ENCODE data around the gene DDRGK1. TPM values are rescaled to one million over a fixed set of nuclear protein-coding genes. Genes with fewer than 3 reads are reported as not detected.
"Not testable (repeated sequence)": the region's sequence is repeated elsewhere in the genome, so short reads cannot be mapped to it uniquely, and the experiment has no call there.

DDRGK1 gene
- total RNA-seq, 1 donor from 2014 or later = 29.1 TPM

DNA sequence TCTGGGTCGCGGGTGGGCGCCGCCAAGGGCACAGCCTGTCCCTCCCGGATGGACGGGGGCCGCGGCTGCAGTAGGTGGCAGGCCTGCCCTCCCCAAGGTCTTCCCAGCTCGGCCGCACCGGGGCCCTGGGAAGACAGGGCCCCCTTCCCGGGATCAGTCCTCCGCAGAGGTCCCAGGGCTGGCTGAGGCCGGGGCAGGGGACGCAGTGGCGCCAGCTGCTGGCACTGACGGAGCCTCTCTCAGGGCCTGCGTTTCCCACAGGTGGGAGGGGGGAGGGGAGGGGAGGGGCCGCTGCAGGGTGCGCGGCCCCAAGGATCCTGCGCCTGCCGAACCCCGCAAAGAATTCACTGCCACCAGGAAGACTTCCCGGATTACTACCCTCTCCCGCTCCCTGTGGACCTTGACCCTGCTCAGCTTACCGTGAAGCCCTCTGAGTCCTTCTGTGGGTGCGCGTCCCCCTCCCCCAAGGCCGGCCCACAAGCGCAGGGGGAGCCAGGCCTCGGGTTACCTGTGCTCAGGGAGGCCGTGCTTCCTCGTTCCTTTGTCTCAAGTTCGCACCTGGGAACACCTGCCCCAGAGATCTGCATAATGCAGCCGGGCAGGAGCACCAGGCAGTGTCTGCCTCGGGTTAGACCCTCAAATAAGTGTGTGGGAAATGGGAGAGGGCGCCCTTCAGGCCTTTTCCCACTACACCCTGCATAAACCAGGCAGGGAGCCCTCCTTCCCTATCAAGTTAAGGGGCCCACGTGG is 36.2 kb downstream of the DDRGK1 start:
- intact Hi-C loops (cut with DNase I) = no loop called here
- DNase-seq (ENCODE audit: low spot score) = no peak

DNA sequence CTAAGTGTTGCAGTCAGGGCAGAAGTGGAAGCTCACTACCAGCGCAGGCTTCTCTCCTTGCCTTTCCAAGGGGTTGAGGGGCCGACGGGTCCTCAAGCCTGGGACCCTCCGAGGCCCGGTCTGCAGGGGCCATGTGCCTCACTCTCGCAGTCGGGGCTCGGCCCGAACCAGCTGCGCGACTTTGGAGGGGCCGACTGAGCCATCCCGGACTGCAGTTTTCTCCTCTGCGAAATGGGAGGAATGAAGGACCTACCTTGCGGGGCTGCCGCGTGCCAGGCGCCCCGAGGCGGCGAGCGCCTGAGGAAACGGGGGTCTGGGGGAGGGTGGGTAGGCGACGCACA is 36.8 kb downstream of the DDRGK1 start:
- intact Hi-C loops (cut with DNase I) = no loop called here
- DNase-seq (ENCODE audit: low spot score) = no peak

DNA sequence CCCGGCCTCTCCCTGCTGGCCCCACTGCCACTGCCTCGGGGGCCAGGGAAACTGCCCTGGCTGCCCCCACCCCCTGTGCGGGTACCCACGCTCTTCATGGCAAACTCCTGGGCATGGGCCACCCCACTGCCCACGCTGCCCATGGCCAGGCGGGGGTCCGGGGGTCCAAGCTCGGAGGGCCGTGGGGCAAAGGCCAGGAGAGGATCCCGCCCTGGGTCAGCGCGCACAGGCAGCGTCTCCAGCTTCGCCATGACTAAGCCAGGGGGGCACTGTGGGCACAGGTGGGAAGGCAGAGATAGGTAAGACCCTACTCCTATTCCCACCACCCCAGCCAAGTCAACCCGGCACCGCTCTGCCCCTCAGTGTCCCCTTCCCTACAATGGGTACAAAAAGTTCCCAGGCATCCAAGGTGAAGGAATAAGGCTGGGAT is 37.6 kb downstream of the DDRGK1 start:
- DNase-seq (ENCODE audit: low spot score) = no peak
- intact Hi-C loops (cut with DNase I) = no loop called here

DNA sequence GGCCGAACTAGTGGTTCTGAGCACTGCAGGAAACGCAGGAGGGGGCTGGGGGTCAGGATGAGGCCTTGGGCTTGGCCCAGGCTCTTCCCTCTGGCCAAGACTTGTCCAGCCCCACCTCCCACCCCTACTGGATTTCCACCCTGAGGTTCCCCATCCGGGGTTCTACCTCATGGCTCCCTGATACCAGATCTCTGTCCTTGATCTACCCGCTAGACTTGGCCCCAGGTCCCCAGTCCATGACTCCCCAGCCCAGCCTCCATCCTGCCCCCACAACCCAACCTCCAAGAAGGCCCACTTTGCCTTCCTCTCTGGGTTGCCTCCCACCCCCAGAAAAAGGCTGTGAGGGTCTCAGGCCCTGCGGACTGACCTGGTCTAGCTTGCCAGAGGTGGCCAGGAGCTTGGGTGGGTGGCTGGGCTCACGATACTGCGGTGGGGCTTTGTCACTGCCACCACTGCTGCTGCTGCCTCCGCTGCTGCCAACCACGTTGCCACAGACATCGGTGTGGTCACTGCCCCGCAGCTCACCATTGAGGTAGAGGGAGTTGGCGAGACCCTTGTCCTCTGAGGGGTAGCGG is 38.1 kb downstream of the DDRGK1 start:
- no peak for DNase-seq (ENCODE audit: low spot score)
- intact Hi-C loops (cut with DNase I) = no loop called here

DNA sequence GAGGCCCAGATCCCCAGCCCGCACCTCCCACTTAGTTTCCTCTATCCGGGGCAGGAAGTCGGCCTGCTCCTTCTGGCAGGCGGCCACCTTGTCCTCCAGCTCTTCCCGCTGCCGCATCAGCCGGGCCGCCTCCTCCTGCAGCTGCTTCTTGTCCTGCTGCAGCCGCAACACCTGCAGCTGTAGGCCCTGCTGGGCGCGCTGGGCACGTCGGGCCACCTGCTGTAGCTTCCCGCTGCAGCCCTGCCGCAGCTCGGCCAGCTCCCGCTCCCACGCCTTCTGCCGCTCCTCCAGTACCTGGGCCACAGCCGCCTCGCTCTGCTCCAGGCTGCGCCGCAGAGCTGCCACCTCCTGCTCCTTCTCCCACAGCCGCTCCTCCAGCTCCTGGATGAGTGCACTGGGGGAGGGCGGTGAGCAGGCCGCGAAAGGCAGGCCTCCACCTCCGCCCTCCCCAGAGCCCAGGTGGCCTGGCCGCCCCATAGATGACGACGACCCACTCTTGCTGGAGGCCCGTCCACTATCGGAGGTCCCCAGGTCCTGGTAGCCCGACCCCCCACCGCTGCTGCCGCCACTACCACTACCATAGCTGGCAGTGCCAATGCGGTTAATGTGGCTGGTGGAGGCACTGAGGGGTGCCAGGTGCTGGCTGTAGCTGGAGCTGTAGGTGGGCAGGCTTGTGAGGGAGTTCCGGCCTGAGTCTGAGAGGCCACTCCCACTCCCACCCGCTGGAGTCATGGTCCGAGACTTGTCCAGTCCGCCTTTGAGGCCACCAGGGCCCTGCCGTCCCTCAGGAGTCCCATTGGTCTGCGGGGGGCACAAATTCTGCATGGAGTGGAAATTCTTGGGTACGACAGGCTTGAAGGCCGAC is 38.8 kb downstream of the DDRGK1 start:
- intact Hi-C loops (cut with DNase I) = no loop called here

DNA sequence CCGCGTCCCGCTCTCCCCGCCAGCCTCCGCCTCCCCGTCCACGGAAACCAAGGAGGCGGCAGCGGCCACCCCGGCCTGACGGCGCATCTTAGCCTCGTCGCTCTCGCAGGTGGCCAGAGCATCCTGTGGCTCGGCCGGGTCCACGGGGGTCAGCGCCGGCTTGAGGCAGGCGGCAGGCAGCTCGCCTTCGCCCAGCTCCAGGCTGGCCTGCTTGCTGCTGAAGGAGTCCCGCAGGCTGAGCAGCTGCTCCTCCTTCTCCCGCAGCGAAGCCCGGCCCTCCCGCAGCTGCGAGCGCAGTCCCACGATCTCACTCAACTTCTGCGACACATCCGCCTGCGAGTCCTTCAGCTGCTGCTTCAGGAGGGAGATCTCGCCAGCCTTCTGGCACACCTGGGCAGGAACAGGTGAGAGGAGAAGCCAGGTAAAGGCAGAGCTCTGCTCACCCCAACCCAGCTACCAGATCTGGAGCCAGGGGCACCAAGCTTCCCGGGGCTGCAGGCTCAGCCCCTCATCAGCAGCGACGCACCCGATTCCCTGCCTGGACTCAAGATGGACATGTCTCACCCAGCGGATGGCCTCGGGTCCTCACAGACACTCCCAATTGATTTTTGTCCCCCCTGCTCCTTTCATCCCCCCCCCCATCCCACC is 39.6 kb downstream of the DDRGK1 start:
- intact Hi-C loops (cut with DNase I) = no loop called here
- no peak for DNase-seq (ENCODE audit: low spot score)

More for the DNA sequence above, 38.8 kb downstream of the DDRGK1 start:
- no peak for DNase-seq (ENCODE audit: low spot score)

DNA sequence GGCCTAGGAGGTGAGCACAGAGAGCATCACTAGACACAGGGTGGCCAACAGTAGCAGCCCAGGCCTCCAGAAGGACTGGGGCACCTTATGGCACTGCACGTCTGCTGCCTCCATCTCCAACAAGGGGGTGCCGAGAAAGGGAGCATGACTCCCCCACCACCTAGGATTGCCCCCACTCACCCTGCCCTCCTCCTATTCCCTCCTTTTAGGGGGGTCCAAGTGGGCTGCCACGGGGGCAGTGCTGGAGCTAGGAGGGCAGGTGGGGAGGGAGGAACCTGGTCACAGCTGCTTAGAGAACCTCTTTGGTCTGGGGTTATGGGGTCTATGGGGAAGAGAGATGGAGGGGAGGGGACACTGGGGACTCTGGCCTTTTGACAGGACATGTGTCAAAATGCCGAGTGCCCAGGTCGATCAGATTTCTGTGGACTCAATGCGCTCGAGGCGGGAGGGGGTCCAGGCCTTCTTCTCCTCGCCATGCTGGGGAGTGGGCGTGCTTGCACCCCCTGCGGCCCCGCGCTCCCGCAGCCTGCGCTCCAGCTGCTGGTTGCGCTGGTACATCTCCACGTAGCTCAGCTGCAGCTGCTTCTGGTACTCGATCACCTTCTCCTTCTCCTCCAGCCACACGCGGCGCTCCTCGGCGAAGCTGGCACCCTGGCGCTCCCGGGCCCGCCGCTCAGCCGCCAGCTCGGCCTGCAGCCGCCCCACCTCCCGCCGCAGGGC is 40.3 kb downstream of the DDRGK1 start:
- no peak for DNase-seq (ENCODE audit: low spot score)

DNA sequence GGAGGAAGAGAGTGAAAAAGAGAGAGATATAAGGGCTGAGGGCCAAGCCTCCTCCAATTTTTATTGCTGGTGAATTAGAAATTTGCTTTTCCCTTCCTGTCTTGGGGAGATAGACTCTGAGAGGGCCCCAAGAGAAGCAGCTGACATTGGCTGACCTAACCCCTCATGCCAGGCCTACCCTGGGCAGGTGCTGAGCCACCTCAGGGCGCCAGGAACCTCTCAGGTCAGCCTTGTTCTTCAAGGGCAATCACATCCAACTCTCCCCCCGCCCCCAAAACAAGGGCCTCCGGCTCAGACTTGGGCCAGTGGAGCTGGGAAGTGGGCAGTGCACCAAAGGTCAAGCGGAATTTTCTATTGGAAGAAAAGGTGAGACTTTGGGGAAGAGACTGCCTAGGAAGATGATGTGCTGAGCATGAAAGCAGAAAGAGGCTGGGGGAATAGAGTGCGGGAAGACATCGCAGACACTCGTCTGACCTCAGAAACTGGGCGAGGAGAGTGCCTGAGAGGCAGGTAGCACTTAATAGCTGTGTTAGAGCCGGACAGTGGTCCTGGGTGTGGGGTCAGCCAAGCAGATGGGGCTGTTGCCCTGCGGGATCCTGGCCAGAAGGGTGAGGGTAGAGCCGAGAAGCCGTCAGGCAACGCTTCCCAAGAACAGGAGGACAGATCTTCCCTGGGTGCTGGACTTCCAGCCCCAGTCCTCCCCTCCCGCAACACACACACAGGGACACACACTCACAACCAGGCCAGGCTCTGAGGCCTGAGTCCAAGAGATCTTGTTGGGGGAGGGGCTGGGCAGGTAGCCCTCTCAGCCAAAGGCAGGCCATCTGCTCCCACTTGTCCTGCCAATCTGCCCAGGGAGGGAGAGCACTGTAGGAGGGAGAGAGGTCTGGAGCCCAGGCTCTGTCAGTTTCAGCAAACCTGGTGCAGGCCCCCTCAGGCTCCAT is 41.1 kb downstream of the DDRGK1 start:
- no peak for DNase-seq (ENCODE audit: low spot score)
- intact Hi-C loops (cut with DNase I) = no loop called here

More for the DNA sequence above, 40.3 kb downstream of the DDRGK1 start:
- intact Hi-C loops (cut with DNase I) = no loop called here

DNA sequence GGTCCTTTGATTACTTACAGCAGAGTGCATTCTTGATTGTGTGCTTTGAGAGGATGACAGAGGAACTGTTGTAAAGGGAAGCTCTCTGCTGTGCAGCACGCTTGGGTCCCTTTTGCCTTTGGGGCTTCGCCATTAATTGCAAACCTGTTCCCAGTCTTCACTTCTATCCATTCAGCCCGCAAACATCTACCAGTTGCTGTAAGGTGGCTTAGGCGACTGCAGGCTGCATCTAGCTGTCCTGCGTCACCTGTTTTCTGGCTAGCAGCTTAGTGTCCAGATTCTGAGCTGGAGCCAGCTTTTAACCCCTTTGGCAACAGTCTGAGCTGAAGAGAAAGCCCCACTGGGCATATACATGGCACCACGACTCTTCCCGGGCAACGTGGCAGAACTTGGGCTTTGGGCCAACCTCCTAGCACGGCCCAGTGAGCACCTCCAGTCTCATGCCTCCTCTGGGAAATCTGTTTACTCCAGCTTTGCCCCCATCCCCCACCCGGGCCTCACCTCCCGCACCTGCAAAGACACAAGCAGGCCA is 42.3 kb downstream of the DDRGK1 start:
- DNase-seq (ENCODE audit: low spot score) = no peak
- intact Hi-C loops (cut with DNase I) = no loop called here

DNA sequence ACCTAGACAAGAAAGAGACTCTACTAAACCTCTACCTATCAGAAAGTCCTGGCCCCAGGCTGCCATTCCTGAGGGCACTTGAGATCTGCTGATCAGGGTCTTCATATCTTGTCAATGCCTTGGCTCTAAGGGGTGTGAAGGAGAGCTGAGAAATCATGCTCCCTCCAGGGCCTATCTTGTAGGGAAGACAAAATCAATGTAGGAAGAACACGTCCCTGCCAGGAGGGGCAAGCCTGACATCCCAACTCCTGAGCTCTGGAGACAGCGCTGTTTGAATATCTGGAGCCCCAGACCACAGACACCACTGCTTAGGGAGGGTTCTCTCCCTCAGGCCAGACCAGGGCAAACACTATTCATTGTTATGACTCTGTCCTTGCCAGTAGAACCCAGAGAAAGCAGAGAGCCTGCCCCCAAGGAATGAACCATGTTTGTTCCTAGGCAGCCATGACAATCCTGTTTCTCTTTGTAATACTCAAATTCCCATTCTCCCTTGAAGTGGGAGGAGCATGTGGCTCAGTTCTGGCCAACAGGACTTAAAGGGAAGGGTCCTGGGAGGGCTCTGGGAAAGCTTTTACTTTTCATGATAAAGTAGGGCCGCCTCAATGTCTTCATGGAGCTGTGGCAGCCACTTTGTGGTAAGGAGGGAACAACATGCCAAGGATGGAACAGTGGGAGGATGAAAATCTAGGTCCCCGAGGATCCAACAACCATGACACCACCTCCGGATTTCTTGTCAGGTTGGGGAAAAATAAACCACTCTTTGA is 43.0 kb downstream of the DDRGK1 start:
- DNase-seq (ENCODE audit: low spot score) = no peak
- intact Hi-C loops (cut with DNase I) = no loop called here

DNA sequence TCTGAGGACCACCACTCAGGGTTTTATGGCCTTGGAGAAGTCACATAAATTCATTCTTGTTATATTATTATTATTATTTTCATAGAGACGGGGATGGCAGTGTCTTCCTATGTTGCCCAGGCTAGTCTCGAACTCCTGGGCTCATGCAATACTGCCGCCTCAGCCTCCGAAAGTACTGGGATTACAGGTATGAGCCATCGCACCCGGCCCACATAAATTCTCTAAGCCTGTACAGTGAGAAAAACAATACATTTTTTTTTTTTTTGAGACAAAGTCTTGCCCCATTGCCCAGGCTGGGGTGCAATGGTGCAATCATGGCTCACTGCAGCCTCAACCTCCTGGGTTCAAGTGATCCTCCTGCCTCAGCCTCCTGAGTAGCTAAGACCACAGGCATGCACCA is 44.1 kb downstream of the DDRGK1 start:
- intact Hi-C loops (cut with DNase I) = no loop called here
- DNase-seq (ENCODE audit: low spot score) = no peak

DNA sequence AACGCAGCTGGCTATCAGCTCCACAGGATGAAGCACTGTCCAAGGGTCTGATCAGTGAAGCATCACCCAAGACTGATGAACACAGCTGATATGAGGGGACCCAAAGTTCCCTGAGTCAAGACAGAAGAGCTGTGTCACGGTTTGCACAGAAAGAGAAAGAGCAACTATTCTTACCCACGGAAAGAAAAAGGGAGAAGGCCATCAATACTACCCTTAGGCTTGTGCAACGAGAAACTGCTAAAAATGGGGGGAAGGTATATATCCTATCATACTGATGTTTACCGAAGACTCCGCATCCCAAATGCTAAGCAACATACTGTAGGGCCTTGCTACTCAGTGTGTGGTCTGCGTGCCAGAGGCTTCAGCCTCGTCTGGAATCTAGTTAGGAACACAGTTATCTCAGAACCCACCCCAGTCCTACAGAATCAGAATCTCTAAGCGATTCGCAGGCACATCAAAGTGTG is 45.5 kb downstream of the DDRGK1 start:
- intact Hi-C loops (cut with DNase I) = no loop called here
- DNase-seq (ENCODE audit: low spot score) = no peak

DNA sequence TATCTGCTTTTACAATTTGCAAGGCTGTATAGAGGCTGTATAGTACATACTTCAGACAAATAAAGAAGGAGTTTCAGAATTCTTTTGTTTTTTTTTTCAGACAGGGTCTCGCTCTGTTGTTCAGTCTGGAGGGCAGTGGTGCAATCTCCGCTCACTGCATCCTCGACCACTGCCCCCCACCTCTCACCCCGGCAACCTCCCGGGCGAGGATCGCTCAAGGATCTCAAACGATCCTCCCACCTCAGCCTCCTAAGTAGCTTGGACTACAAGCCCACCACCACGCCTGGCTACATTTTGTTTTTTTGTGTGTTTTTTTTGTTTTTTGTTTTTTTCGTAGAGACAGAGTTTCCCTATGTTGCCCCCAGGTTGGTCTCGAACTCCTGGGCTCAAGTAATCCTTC is 46.7 kb downstream of the DDRGK1 start:
- intact Hi-C loops (cut with DNase I) = no loop called here
- DNase-seq (ENCODE audit: low spot score) = no peak

DNA sequence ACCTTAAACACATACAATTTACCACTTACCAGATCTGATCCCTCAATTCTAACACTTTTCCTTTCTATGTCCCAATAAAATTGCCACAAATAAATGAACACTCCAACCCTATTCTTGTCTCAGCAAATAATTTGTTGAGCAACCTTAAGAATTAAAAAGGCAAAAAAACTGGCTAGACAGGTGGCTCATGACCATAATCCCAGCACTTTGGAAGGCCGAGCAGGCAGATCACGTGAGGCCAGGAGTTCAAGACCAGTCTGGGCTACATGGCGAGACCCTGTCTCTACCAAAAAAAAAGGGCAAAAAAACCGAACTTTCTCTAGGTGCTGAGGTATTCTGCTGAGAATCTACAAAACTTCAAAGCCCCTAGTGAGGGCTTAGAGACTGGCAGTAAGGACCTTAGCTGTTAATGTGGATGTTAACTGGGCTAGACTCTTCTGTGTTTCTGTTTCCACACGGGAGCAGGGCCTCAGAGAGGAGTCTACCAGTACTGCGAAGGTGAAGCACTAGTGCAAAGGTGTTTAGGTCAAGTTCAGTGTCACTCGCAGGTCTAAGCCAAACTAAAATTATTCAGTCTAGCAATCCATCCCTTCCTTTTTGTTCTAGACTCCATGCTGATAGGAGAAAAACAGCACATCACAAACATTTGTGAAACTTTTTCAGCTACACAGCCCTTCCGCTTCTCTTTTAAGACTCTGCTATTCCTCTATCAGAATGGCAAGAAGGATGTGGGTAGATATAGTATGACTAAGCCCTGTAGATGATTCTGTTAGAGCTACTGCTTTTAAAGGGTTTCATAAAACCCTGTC is 47.5 kb downstream of the DDRGK1 start:
- intact Hi-C loops (cut with DNase I) = no loop called here
- no peak for DNase-seq (ENCODE audit: low spot score)

DNA sequence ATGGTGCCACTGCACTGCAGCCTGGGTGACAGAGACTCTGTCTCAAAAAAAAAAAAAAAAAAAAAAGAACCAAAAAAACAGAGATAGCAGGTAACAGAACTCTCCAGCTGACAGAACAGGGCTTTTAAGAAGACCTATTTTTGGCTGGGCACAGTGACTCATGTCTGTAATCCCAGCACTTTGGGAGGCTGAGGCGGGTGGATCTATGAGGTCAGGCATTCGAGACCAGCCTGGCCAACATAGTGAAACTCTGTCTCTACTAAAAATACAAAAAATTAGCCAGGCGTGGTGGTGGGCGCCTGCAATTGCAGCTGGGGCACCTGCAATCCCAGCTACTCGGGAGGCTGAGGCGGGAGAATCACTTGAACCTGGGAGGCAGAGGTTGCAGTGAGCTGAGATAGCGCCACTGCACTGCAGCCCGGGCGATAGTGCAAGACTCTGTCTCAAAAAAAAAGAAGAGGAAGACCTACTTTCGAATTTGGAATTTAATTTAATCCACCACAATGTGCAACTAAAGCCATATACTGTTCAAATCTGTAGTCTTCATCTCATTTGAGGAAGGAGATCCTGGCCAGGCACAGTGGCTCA is 52.3 kb downstream of the DDRGK1 start:
- DNase-seq (ENCODE audit: low spot score); intact Hi-C loops (cut with DNase I): not testable (repeated sequence)

DNA sequence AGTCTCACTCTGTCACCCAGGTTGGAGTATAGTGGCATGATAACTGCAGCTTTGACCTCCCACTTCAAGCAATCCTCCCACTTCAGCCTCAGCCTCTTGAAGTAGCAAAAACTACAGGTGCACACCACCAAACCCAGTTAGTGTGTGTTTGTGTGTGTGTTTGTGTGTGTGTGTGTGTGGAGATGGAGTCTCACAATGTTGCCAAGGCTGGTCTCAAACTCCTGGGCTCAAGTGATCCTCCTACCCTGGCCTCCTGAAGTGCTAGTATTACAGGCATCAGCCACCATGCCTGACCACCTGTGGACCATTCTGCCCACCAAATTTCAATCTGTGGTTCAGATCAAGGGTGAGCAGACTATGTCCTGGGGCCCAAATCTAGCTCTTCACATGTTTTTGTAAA is 53.6 kb downstream of the DDRGK1 start:
- intact Hi-C loops (cut with DNase I) = no loop called here
- DNase-seq (ENCODE audit: low spot score) = no peak

All from cardiac septum (tissue), 1 donor.